CD4-positive, CD25-positive, alpha-beta regulatory T cell (primary cell): ENCODE data around the gene SRRM1. TPM values are rescaled to one million over a fixed set of nuclear protein-coding genes. Genes with fewer than 3 reads are reported as not detected.
"Not testable (repeated sequence)": the region's sequence is repeated elsewhere in the genome, so short reads cannot be mapped to it uniquely, and the experiment has no call there.

Source experiments
- ATAC-seq, 2 donors: fragments of 150-1000 bp; cut with Tn5 transposase; one replicate each; pipeline ENCODE4 v1.10.0; 2021; ENCODE audit warnings: low read depth in 2 of 2, moderate number of reproducible peaks in 2 of 2, moderate library complexity in 1 of 2
- DNase-seq, 3 donors: peaks; one replicate each; pipeline versions ENCODE4 v3.0.0 to v3.0.0-alpha.2; 2012 to 2022; ENCODE audit warnings: mixed read lengths in 1 of 3
- H3K27ac ChIP-seq: one replicate; pipeline ENCODE4 v1.7.0; 2013; ENCODE audit warnings: mild to moderate bottlenecking, low read length; ENCODE audit not compliant: insufficient read depth, poor library complexity, severe bottlenecking
- H3K27me3 ChIP-seq: one replicate; pipeline ENCODE4 v1.7.0; 2013; ENCODE audit warnings: low read length; ENCODE audit not compliant: control insufficient read depth, insufficient read depth
- H3K36me3 ChIP-seq: one replicate; pipeline ENCODE4 v1.7.0; 2013; ENCODE audit warnings: mild to moderate bottlenecking, low read length, moderate library complexity; ENCODE audit not compliant: control insufficient read depth, insufficient read depth
- H3K4me1 ChIP-seq: 2 replicates; pipeline ENCODE4 v1.7.0; 2013; ENCODE audit warnings: mild to moderate bottlenecking, low read length; ENCODE audit not compliant: insufficient read depth, control insufficient read depth, poor library complexity, severe bottlenecking
- H3K4me3 ChIP-seq: one replicate; pipeline ENCODE4 v1.7.0; 2013; ENCODE audit warnings: low read depth, mild to moderate bottlenecking, low read length, moderate library complexity
- H3K9me3 ChIP-seq, 2 experiments: 1 replicate in 1 of 2; 2 replicates in 1 of 2; pipeline ENCODE4 v1.7.0; 2013; ENCODE audit warnings: low read length in 2 of 2, mild to moderate bottlenecking in 1 of 2, moderate library complexity in 1 of 2; ENCODE audit not compliant: control insufficient read depth in 2 of 2
- H3K27ac Mint-ChIP-seq, 3 donors: one replicate each; pipeline ENCODE4 v1.8.0; 2020 to 2022; ENCODE audit warnings: mild to moderate bottlenecking in 3 of 3, mixed read lengths in 3 of 3, moderate library complexity in 2 of 3
- H3K27me3 Mint-ChIP-seq: one replicate; pipeline ENCODE4 v1.8.0; 2022; ENCODE audit warnings: mild to moderate bottlenecking, mixed read lengths
- H3K36me3 Mint-ChIP-seq: one replicate; pipeline ENCODE4 v1.8.0; 2020; ENCODE audit warnings: mixed read lengths
- H3K4me1 Mint-ChIP-seq, 4 donors: one replicate each; pipeline ENCODE4 v1.8.0; 2020 to 2022; ENCODE audit warnings: mixed read lengths in 4 of 4, mild to moderate bottlenecking in 1 of 4
- H3K4me3 Mint-ChIP-seq, 4 donors: one replicate each; pipeline ENCODE4 v1.8.0; 2020 to 2022; ENCODE audit warnings: mild to moderate bottlenecking in 4 of 4, mixed read lengths in 4 of 4, moderate library complexity in 3 of 4
- H3K9me3 Mint-ChIP-seq, 7 donors: one replicate each; pipeline ENCODE4 v1.8.0; 2020 to 2022; ENCODE audit warnings: mixed read lengths in 7 of 7, mild to moderate bottlenecking in 3 of 7, moderate library complexity in 2 of 7
- polyA plus RNA-seq, 4 donors: library from polyadenylated mRNA; unstranded; fragments of 300-500 nt; fragmentation: Illumina TruSeq; gene quantifications; one replicate each; pipeline ENCODE4 v1.2.3, GENCODE V29; 2021
- total RNA-seq: library from RNA; stranded (reverse); gene quantifications from one replicate; pipeline ENCODE4 v1.2.3, GENCODE V29; 2022

SRRM1 gene
- total and polyA plus RNA-seq, 5 donors from 2014 or later = 85.5 to 284 (median 94.4) TPM

DNA sequence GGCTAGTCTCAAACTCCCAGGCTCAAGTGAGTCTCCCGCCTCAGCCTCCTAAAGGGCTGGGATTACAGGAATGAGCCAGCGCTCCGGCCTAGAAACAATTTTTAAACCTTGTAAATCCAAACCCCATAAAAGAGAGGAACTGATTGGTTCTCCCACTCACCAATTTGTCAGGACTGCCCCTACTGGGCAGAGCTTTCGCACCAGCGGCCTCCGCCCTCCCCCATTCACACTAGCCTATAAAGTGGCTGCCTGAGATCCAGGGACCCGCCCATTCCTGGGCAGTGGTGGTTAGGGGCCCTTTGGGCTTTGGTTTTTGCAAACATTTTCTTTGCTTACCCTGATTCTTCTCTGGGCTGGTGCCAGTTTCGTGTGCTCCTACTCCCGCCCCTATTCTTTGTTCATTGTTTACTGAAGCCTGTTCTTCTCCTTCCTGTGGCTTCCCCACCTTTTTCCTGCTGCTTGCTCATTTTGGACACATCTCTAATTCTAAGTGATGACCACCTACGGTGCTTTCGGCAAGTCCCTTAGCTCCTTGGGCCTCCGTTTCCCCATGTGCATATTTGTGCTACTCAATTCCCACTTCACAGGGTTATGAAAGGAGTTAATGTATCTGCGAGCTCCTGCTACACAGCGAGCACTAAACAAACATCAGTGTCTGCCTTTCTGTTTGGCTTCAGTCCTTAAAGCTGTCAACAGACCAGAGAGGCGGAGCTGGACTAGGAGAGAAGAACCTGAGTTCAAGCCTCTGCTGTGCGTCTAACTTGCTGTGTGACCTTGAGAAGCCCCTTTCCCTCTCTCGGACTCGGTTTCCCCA lies 62.4 kb downstream of the SRRM1 start:
- H3K27me3 Mint-ChIP-seq = peaks cover 5% of the 10 kb centered on the region
- H3K27ac Mint-ChIP-seq = peak overlapping the region in 1 of 3 donors; percentile 42
- H3K27me3 ChIP-seq = no peaks in the 10 kb centered on the region
- no peaks in the 10 kb centered on the region for H3K9me3 ChIP-seq
- no peaks in the 10 kb centered on the region for H3K36me3 Mint-ChIP-seq
- no peak overlapping the region for H3K27ac ChIP-seq
- peaks cover 0 to 5% (median 2%) of the 10 kb centered on the region in 4 donors for H3K4me1 Mint-ChIP-seq
- H3K4me3 ChIP-seq = no peak overlapping the region
- DNase-seq (peak in 1 of 3 donors; percentile 23), ATAC-seq (peak in 1 of 2 donors; percentile 48)
- no peaks in the 10 kb centered on the region for H3K4me1 ChIP-seq
- H3K9me3 Mint-ChIP-seq = no peaks in the 10 kb centered on the region
- no peak overlapping the region for H3K4me3 Mint-ChIP-seq
- H3K36me3 ChIP-seq = no peaks in the 10 kb centered on the region

DNA sequence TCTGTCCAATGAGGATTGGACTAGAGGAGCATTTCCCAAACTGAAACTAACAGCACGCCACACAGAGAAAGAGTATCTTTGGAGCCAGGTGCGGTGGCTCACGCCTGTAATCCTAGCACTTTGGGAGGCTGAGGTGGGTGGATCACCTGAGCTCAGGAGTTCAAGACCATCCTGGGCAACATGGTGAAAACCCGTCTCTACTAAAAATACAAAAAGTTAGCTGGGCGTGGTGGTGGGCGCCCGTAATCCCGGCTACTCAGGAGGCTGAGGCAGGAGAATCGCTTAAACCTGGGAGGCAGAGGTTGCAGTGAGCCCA lies 62.9 kb downstream of the SRRM1 start:
- not testable (repeated sequence) for H3K4me1 Mint-ChIP-seq, H3K27ac Mint-ChIP-seq

DNA sequence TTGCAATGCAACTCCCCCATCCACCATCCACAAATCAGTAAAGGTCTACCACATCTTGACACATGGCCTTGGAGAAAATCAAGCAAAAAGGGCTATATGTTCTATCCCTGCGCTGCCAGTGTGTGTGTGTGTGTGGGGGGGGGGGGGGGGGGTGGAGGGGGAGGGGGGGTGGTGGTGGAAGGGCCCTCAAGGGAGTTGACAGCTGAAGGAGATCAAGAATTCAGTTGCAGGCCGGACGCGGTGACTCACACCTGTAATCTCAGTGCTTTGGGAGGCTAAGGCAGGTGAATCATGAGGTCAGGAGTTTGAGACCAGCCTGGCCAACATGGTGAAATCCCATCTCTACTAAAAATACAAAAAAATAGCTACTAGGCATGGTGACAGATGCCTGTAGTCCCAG lies 64.6 kb downstream of the SRRM1 start:
- H3K4me3 ChIP-seq = no peak overlapping the region
- no peaks in the 10 kb centered on the region for H3K27me3 ChIP-seq
- Mint-ChIP-seq H3K27me3 (peaks cover 5% of the 10 kb centered on the region), H3K4me1 (peaks cover 0 to 5% (median 2%) of the 10 kb centered on the region in 4 donors), H3K36me3 (no peaks in the 10 kb centered on the region), H3K4me3 (no peak overlapping the region), H3K27ac (no peak overlapping the region), H3K9me3 (no peaks in the 10 kb centered on the region)
- H3K9me3 ChIP-seq = no peaks in the 10 kb centered on the region
- DNase-seq = no peak
- H3K36me3 ChIP-seq = no peaks in the 10 kb centered on the region
- H3K4me1 ChIP-seq = no peaks in the 10 kb centered on the region
- H3K27ac ChIP-seq = no peak overlapping the region
- ATAC-seq = no peak

More for the DNA sequence above, 62.9 kb downstream of the SRRM1 start:
- not testable (repeated sequence) for H3K36me3 Mint-ChIP-seq, H3K4me1 ChIP-seq, H3K9me3 ChIP-seq, H3K9me3 Mint-ChIP-seq, DNase-seq, H3K27ac ChIP-seq, H3K4me3 Mint-ChIP-seq, H3K36me3 ChIP-seq, H3K27me3 Mint-ChIP-seq, H3K27me3 ChIP-seq, H3K4me3 ChIP-seq, ATAC-seq

DNA sequence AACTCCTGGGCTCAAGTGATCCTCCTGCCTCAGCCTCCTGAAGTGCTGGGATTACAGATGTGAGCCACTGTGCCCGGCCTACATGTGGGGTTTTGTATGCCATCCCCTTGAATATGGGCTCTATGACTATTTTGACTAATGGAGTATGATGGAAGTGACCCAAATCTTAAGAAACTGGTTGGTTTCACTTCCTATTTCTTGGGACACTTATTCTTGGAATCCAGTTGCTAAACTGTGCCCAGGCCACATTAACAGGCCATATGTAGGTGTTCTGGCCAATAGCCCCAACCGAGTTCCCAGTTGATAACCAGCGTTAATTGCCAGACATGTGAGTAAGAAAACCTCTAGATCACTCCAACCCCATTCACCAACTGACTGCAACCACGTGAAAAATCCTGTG lies 65.8 kb downstream of the SRRM1 start:
- H3K36me3 ChIP-seq = no peaks in the 10 kb centered on the region
- DNase-seq (no peak), ATAC-seq (no peak)
- H3K27me3 ChIP-seq = no peaks in the 10 kb centered on the region
- no peak overlapping the region for H3K27ac ChIP-seq
- no peaks in the 10 kb centered on the region for H3K36me3 Mint-ChIP-seq
- H3K4me1 ChIP-seq = no peaks in the 10 kb centered on the region
- no peak overlapping the region for H3K4me3 ChIP-seq
- no peaks in the 10 kb centered on the region for H3K9me3 Mint-ChIP-seq
- H3K9me3 ChIP-seq = no peaks in the 10 kb centered on the region
- peaks cover 5% of the 10 kb centered on the region for H3K27me3 Mint-ChIP-seq
- no peak overlapping the region for H3K27ac Mint-ChIP-seq
- peaks cover 0 to 5% (median 2%) of the 10 kb centered on the region in 4 donors for H3K4me1 Mint-ChIP-seq
- no peak overlapping the region for H3K4me3 Mint-ChIP-seq

DNA sequence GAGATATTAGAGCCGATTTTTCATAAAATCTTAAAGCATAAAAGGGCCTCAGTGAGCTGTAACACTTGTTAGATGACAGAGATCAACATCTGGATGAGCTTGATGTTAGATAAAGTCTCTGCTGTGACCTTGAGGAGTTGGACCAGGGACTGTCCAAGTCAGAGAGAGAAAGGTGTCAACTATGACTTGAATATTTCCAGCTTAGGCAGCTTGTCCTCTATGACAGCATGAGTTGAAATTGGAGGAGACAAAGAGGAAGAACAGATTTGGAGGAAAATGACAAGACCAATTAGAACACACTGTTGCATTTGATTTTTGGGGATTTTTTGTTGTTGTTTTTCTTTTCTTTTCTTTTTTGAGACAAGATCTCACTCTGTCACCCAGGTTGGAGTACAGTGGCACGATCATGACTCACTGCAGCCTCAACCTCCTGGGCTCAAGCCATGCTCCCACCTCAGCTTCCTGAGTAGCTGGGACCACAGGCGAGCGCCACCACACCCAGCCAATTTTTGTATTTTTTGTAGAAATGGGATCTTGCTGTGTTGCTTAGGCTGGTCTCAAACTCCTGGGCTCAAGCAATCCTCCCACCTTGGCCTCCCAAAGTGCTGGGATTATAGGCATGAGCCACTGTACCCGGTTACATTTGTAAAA lies 66.8 kb downstream of the SRRM1 start:
- no peak overlapping the region for H3K27ac Mint-ChIP-seq
- no peaks in the 10 kb centered on the region for H3K27me3 Mint-ChIP-seq
- Histone ChIP-seq H3K27ac (no peak overlapping the region), H3K27me3 (no peaks in the 10 kb centered on the region), H3K9me3 (no peaks in the 10 kb centered on the region), H3K4me3 (no peak overlapping the region), H3K4me1 (no peaks in the 10 kb centered on the region), H3K36me3 (no peaks in the 10 kb centered on the region)
- no peak overlapping the region for H3K4me3 Mint-ChIP-seq
- ATAC-seq = no peak
- no peaks in the 10 kb centered on the region for H3K9me3 Mint-ChIP-seq
- H3K4me1 Mint-ChIP-seq = peaks cover 0 to 5% (median 2%) of the 10 kb centered on the region in 4 donors
- no peak for DNase-seq
- H3K36me3 Mint-ChIP-seq = no peaks in the 10 kb centered on the region

DNA sequence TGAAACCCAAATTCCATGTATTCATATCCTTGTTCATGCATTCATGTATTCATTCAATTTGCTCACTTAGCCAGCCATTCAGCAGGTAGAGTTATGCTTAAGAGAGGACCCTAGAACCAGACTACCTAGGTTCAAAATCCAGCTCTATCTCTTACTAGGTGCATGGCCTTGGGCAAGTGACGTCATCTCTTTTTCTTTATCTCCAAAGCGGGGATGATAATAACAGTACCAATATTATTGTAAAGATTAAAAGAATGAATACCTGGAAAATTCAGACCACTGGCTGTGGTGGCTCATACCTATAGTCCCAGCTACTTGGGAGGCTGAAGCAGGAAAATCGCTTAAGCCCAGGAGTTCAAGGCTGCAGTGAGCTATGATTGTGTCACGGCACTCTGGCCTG lies 68.2 kb downstream of the SRRM1 start:
- Mint-ChIP-seq H3K27ac (no peak overlapping the region), H3K36me3 (no peaks in the 10 kb centered on the region), H3K4me3 (no peak overlapping the region), H3K27me3 (no peaks in the 10 kb centered on the region), H3K9me3 (no peaks in the 10 kb centered on the region), H3K4me1 (peaks cover 0 to 1% (median 0%) of the 10 kb centered on the region in 4 donors)
- ATAC-seq (no peak), DNase-seq (no peak)
- H3K27me3 ChIP-seq = no peaks in the 10 kb centered on the region
- H3K4me3 ChIP-seq = no peak overlapping the region
- no peak overlapping the region for H3K27ac ChIP-seq
- no peaks in the 10 kb centered on the region for H3K4me1 ChIP-seq
- no peaks in the 10 kb centered on the region for H3K9me3 ChIP-seq
- H3K36me3 ChIP-seq = no peaks in the 10 kb centered on the region

DNA sequence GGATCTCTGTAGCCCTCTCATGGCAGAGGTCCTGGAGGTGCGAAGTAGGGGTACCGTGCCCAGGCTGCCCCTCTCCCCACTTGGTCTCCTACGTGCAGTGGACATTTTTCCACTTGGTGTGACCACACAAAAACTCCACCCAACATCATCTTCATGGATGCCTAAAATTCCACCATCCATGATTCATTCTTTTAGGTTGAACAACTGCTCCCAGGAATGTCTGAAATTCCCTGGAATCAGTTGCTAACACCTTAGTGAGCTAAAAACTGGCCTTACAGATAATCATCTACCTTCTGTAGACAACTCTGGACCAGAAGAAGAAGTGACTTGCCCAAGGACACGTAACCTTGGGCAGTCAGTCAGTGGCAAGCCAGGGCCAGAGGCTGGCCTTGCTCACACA lies 70.1 kb downstream of the SRRM1 start:
- Mint-ChIP-seq H3K36me3 (no peaks in the 10 kb centered on the region), H3K27me3 (no peaks in the 10 kb centered on the region), H3K27ac (no peak overlapping the region), H3K4me3 (no peak overlapping the region), H3K4me1 (peaks cover 0 to 1% (median 0%) of the 10 kb centered on the region in 4 donors), H3K9me3 (no peaks in the 10 kb centered on the region)
- ATAC-seq (no peak), DNase-seq (no peak)
- H3K4me1 ChIP-seq = no peaks in the 10 kb centered on the region
- no peak overlapping the region for H3K4me3 ChIP-seq
- no peaks in the 10 kb centered on the region for H3K27me3 ChIP-seq
- no peaks in the 10 kb centered on the region for H3K36me3 ChIP-seq
- no peak overlapping the region for H3K27ac ChIP-seq
- H3K9me3 ChIP-seq = no peaks in the 10 kb centered on the region

DNA sequence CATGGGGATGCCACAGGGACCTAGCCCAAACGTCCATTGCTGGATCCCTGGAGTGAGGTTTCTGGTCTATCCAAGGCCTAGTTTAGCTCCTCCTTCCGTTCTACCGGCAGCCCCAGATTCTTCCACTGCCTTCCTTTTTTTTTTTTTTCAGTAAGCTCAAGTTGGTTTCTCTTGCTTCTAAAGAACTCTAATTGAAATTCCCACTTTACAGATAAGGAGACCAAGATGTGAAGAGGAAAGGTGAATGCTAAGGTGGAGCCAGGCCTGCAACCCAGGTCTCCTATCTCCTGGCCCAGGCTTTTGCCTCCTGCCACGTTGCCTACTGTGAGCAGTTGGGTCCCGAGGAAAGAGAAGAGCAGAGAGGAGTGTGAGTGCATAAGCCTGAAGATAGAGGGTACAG lies 70.6 kb downstream of the SRRM1 start:
- Mint-ChIP-seq H3K27ac (no peak overlapping the region), H3K4me1 (peaks cover 0 to 1% (median 0%) of the 10 kb centered on the region in 4 donors), H3K36me3 (no peaks in the 10 kb centered on the region), H3K9me3 (no peaks in the 10 kb centered on the region), H3K4me3 (no peak overlapping the region), H3K27me3 (no peaks in the 10 kb centered on the region)
- Histone ChIP-seq H3K4me3 (no peak overlapping the region), H3K9me3 (no peaks in the 10 kb centered on the region), H3K36me3 (no peaks in the 10 kb centered on the region), H3K4me1 (no peaks in the 10 kb centered on the region), H3K27ac (no peak overlapping the region), H3K27me3 (no peaks in the 10 kb centered on the region)
- no peak for DNase-seq
- no peak for ATAC-seq
